ENCODE results near the gene RIN1.
"Not testable (repeated sequence)": the region's sequence is repeated elsewhere in the genome, so short reads cannot be mapped to it uniquely, and the experiment has no call there.

RIN1 gene

GRCh38 chr11:66311965-66312548 lies 24.2 kb downstream of the RIN1 start:
- Histone ChIP-seq H3K36me3 (ENCODE audit: control insufficient read depth in 2 of 2, insufficient read depth in 2 of 2, low read length in 2 of 2) (no peaks in the 10 kb centered on the region), H3K4me1 (ENCODE audit: control insufficient read depth in 2 of 2, insufficient read depth in 2 of 2, low read length in 2 of 2) (peaks cover 4 to 21% of the 10 kb centered on the region in 2 donors), H3K27me3 (ENCODE audit: control insufficient read depth in 2 of 2, insufficient read depth in 2 of 2, low read length in 2 of 2) (no peaks in the 10 kb centered on the region), H3K9ac (ENCODE audit: low read depth in 1 of 2, low read length in 2 of 2) (peak overlapping the region; percentile 57 to 61), H3K9me3 (ENCODE audit: control insufficient read depth in 2 of 2, low read length in 2 of 2) (no peaks in the 10 kb centered on the region), H3K4me3 (ENCODE audit: low read length in 2 of 2) (peak overlapping the region; percentile 68 to 81), H3K27ac (ENCODE audit: low read depth in 2 of 2, low read length in 2 of 2) (peak overlapping the region; percentile 80 to 92)

DNA sequence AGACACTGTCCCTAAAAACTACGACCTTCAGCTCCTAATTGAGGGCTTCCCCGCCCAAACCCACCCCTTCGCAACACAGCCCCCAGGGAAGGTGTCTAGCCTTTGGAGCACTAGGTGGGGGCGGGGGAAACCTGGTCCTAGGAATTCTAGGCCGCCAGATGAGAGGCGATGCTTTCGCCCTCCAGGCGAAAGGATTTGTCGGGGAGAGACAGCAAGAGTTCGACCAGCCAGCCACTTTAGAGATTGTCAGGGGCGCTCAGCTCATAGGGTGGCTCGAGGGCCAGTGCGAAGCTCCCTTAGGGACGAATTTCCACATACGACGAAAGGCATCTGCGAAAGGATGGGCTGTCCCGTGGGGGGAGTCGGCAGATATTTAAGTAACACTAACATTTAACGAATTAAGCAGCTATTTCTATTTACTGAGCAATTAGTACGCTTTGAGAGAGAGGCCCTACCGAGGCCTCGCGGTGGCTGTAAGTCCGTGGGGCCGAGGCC lies 24.7 kb downstream of the RIN1 start:
- Histone ChIP-seq H3K27me3 (ENCODE audit: control insufficient read depth in 2 of 2, insufficient read depth in 2 of 2, low read length in 2 of 2) (no peaks in the 10 kb centered on the region), H3K9ac (ENCODE audit: low read depth in 1 of 2, low read length in 2 of 2) (peak overlapping the region; percentile 57 to 61), H3K4me3 (ENCODE audit: low read length in 2 of 2) (peak overlapping the region; percentile 68 to 81), H3K27ac (ENCODE audit: low read depth in 2 of 2, low read length in 2 of 2) (peak overlapping the region; percentile 80 to 92), H3K4me1 (ENCODE audit: control insufficient read depth in 2 of 2, insufficient read depth in 2 of 2, low read length in 2 of 2) (peaks cover 4 to 21% of the 10 kb centered on the region in 2 donors), H3K9me3 (ENCODE audit: control insufficient read depth in 2 of 2, low read length in 2 of 2) (no peaks in the 10 kb centered on the region), H3K36me3 (ENCODE audit: control insufficient read depth in 2 of 2, insufficient read depth in 2 of 2, low read length in 2 of 2) (no peaks in the 10 kb centered on the region)

DNA sequence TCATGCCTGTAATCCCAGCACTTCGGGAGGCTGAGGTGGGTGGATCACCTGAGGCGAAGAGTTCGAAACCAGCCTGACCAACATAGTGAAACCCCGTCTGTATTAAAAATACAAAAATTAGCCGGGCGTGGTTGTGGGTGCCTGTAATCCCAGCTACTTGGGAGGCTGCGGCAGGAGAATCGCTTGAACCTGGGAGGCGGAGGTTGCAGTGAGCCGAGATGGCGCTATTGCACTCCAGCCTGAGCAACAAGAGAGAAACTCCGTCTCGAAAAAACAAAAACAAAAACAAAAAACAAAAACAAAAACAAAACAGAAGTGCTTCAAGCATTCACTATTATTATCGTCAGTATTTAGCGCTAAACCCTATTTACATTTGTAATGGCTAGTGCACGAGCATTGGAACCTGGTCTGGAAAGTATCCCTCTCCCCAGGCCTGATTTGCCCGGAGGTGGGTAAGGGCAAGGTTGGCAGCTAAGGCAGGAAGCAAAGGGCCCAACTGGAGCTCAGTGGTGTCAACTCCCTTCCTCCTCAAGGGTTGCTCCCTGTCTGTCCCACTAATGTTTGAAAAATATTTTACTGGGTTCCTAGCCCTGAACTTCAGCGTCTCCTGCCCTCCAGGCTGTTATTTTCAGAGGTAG lies 25.3 kb downstream of the RIN1 start:
- not testable (repeated sequence) for H3K36me3 ChIP-seq (ENCODE audit: control insufficient read depth in 2 of 2, insufficient read depth in 2 of 2, low read length in 2 of 2); H3K9ac ChIP-seq (ENCODE audit: low read depth in 1 of 2, low read length in 2 of 2); H3K27ac ChIP-seq (ENCODE audit: low read depth in 2 of 2, low read length in 2 of 2); H3K9me3 ChIP-seq (ENCODE audit: control insufficient read depth in 2 of 2, low read length in 2 of 2); H3K4me3 ChIP-seq (ENCODE audit: low read length in 2 of 2); H3K27me3 ChIP-seq (ENCODE audit: control insufficient read depth in 2 of 2, insufficient read depth in 2 of 2, low read length in 2 of 2)
- H3K4me1 ChIP-seq (ENCODE audit: control insufficient read depth in 2 of 2, insufficient read depth in 2 of 2, low read length in 2 of 2) = peaks cover 4 to 21% of the 10 kb centered on the region in 2 donors

- Histone ChIP-seq H3K9me3 (ENCODE audit: control insufficient read depth in 2 of 2, low read length in 2 of 2) (no peaks in the 10 kb centered on the region), H3K36me3 (ENCODE audit: control insufficient read depth in 2 of 2, insufficient read depth in 2 of 2, low read length in 2 of 2) (no peaks in the 10 kb centered on the region), H3K27ac (ENCODE audit: low read depth in 2 of 2, low read length in 2 of 2) (no peak overlapping the region), H3K4me3 (ENCODE audit: low read length in 2 of 2) (no peak overlapping the region), H3K4me1 (ENCODE audit: control insufficient read depth in 2 of 2, insufficient read depth in 2 of 2, low read length in 2 of 2) (peaks cover 4 to 19% of the 10 kb centered on the region in 2 donors), H3K9ac (ENCODE audit: low read depth in 1 of 2, low read length in 2 of 2) (no peak overlapping the region), H3K27me3 (ENCODE audit: control insufficient read depth in 2 of 2, insufficient read depth in 2 of 2, low read length in 2 of 2) (no peaks in the 10 kb centered on the region)
Measured at GRCh38 chr11:66310324-66310723, 25.9 kb downstream of the RIN1 start.

- Histone ChIP-seq H3K27ac (ENCODE audit: low read depth in 2 of 2, low read length in 2 of 2) (no peak overlapping the region), H3K9me3 (ENCODE audit: control insufficient read depth in 2 of 2, low read length in 2 of 2) (no peaks in the 10 kb centered on the region), H3K36me3 (ENCODE audit: control insufficient read depth in 2 of 2, insufficient read depth in 2 of 2, low read length in 2 of 2) (no peaks in the 10 kb centered on the region), H3K4me3 (ENCODE audit: low read length in 2 of 2) (no peak overlapping the region), H3K4me1 (ENCODE audit: control insufficient read depth in 2 of 2, insufficient read depth in 2 of 2, low read length in 2 of 2) (peaks cover 4 to 14% of the 10 kb centered on the region in 2 donors), H3K9ac (ENCODE audit: low read depth in 1 of 2, low read length in 2 of 2) (no peak overlapping the region), H3K27me3 (ENCODE audit: control insufficient read depth in 2 of 2, insufficient read depth in 2 of 2, low read length in 2 of 2) (no peaks in the 10 kb centered on the region)
Measured at GRCh38 chr11:66309475-66309874, 26.8 kb downstream of the RIN1 start.

- Histone ChIP-seq H3K4me1 (ENCODE audit: control insufficient read depth in 2 of 2, insufficient read depth in 2 of 2, low read length in 2 of 2) (no peaks in the 10 kb centered on the region), H3K9ac (ENCODE audit: low read depth in 1 of 2, low read length in 2 of 2) (no peak overlapping the region), H3K36me3 (ENCODE audit: control insufficient read depth in 2 of 2, insufficient read depth in 2 of 2, low read length in 2 of 2) (no peaks in the 10 kb centered on the region)
Measured at GRCh38 chr11:66302656-66303055, 33.6 kb downstream of the RIN1 start.

GRCh38 chr11:66299186-66299585 lies 37.0 kb downstream of the RIN1 start:
- no peaks in the 10 kb centered on the region for H3K4me1 ChIP-seq (ENCODE audit: control insufficient read depth in 2 of 2, insufficient read depth in 2 of 2, low read length in 2 of 2)
- no peak overlapping the region for H3K9ac ChIP-seq (ENCODE audit: low read depth in 1 of 2, low read length in 2 of 2)
- no peak overlapping the region for H3K4me3 ChIP-seq (ENCODE audit: low read length in 2 of 2)
- H3K27ac ChIP-seq (ENCODE audit: low read depth in 2 of 2, low read length in 2 of 2) = no peak overlapping the region
- no peaks in the 10 kb centered on the region for H3K27me3 ChIP-seq (ENCODE audit: control insufficient read depth in 2 of 2, insufficient read depth in 2 of 2, low read length in 2 of 2)
- no peaks in the 10 kb centered on the region for H3K9me3 ChIP-seq (ENCODE audit: control insufficient read depth in 2 of 2, low read length in 2 of 2)
- no peaks in the 10 kb centered on the region for H3K36me3 ChIP-seq (ENCODE audit: control insufficient read depth in 2 of 2, insufficient read depth in 2 of 2, low read length in 2 of 2)

More at GRCh38 chr11:66302656-66303055, 33.6 kb downstream of the RIN1 start:
- no peak overlapping the region for H3K27ac ChIP-seq (ENCODE audit: low read depth in 2 of 2, low read length in 2 of 2)
- no peaks in the 10 kb centered on the region for H3K9me3 ChIP-seq (ENCODE audit: control insufficient read depth in 2 of 2, low read length in 2 of 2)
- H3K4me3 ChIP-seq (ENCODE audit: low read length in 2 of 2) = no peak overlapping the region
- H3K27me3 ChIP-seq (ENCODE audit: control insufficient read depth in 2 of 2, insufficient read depth in 2 of 2, low read length in 2 of 2) = no peaks in the 10 kb centered on the region

DNA sequence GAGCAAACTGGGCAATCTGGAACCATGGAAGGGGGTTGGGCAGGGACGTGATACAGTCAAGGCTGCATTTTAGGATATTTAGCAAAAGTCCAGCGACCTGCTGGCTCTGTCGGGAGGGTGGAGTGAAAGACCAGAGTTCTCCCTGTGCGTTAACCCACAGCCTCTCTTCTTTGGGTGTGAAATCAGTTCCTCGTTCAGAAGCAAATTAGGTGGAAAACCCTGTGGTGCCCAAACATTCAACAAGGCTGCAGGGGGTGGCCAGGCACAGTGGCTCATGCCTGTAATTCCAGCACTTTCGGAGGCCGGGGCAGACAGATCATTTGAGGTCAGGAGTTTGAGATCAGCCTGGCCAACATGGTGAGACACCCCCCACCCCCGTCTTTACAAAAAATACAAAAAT lies 38.6 kb downstream of the RIN1 start:
- Histone ChIP-seq H3K27me3 (ENCODE audit: control insufficient read depth in 2 of 2, insufficient read depth in 2 of 2, low read length in 2 of 2) (peaks cover 8 to 12% of the 10 kb centered on the region in 2 donors), H3K36me3 (ENCODE audit: control insufficient read depth in 2 of 2, insufficient read depth in 2 of 2, low read length in 2 of 2) (no peaks in the 10 kb centered on the region), H3K9ac (ENCODE audit: low read depth in 1 of 2, low read length in 2 of 2) (no peak overlapping the region), H3K4me3 (ENCODE audit: low read length in 2 of 2) (no peak overlapping the region), H3K9me3 (ENCODE audit: control insufficient read depth in 2 of 2, low read length in 2 of 2) (no peaks in the 10 kb centered on the region), H3K27ac (ENCODE audit: low read depth in 2 of 2, low read length in 2 of 2) (no peak overlapping the region), H3K4me1 (ENCODE audit: control insufficient read depth in 2 of 2, insufficient read depth in 2 of 2, low read length in 2 of 2) (no peaks in the 10 kb centered on the region)

- H3K9ac ChIP-seq (ENCODE audit: low read depth in 1 of 2, low read length in 2 of 2) = no peak overlapping the region
- H3K27me3 ChIP-seq (ENCODE audit: control insufficient read depth in 2 of 2, insufficient read depth in 2 of 2, low read length in 2 of 2) = peaks cover 17 to 22% of the 10 kb centered on the region in 2 donors
- no peaks in the 10 kb centered on the region for H3K9me3 ChIP-seq (ENCODE audit: control insufficient read depth in 2 of 2, low read length in 2 of 2)
- H3K36me3 ChIP-seq (ENCODE audit: control insufficient read depth in 2 of 2, insufficient read depth in 2 of 2, low read length in 2 of 2) = no peaks in the 10 kb centered on the region
- H3K4me1 ChIP-seq (ENCODE audit: control insufficient read depth in 2 of 2, insufficient read depth in 2 of 2, low read length in 2 of 2) = peaks cover 3 to 4% of the 10 kb centered on the region in 2 donors
- no peak overlapping the region for H3K4me3 ChIP-seq (ENCODE audit: low read length in 2 of 2)
- H3K27ac ChIP-seq (ENCODE audit: low read depth in 2 of 2, low read length in 2 of 2) = no peak overlapping the region
Measured at GRCh38 chr11:66294626-66295620, 41.3 kb downstream of the RIN1 start.

Measured in mucosa of rectum (tissue), 2 donors.